GM23338 (cell line): Measurements from ENCODE around the gene MMP1. TPM values are rescaled to one million over a fixed set of nuclear protein-coding genes. Genes with fewer than 3 reads are reported as not detected.

ENCODE experiments used
- ATAC-seq: fragments of 200-7000 bp; cut with Tn5 transposase; 3 replicates; pipeline ENCODE4 v1.9.1; 2020
- DNase-seq: peaks from one replicate; pipeline ENCODE4 v3.0.0-alpha.2; 2015; ENCODE audit warnings: low spot score
- H2AFZ ChIP-seq: fragments of 200-600 bp; sonication (generic); 2 replicates; pipeline ENCODE4 v1.8.0; 2016; ENCODE audit warnings: antibody characterized with exemption, mild to moderate bottlenecking, moderate library complexity
- H3F3A ChIP-seq: fragments of 200-600 bp; sonication (generic); replicated peaks from 2 replicates; pipeline ENCODE4 v1.8.0; 2017; ENCODE audit warnings: antibody characterized with exemption, mixed run types, low read depth
- H3K27ac ChIP-seq: fragments of 200-600 bp; sonication (generic); 2 replicates; pipeline ENCODE4 v1.6.1; 2016; ENCODE audit warnings: low read depth
- H3K27me3 ChIP-seq: fragments of 200-600 bp; sonication (generic); 2 replicates; pipeline ENCODE4 v1.8.0; 2016; ENCODE audit warnings: mild to moderate bottlenecking, mixed run types, moderate library complexity; ENCODE audit not compliant: insufficient read depth
- H3K36me3 ChIP-seq: fragments of 200-600 bp; sonication (generic); 2 replicates; pipeline ENCODE4 v1.8.0; 2016; ENCODE audit warnings: mild to moderate bottlenecking; ENCODE audit not compliant: insufficient read depth
- H3K4me1 ChIP-seq: fragments of 200-600 bp; sonication (generic); 2 replicates; pipeline ENCODE4 v1.8.0; 2016; ENCODE audit warnings: mild to moderate bottlenecking, moderate library complexity; ENCODE audit not compliant: insufficient read depth
- H3K4me2 ChIP-seq: fragments of 200-600 bp; sonication (generic); 2 replicates; pipeline ENCODE4 v1.7.1; 2017; ENCODE audit warnings: mixed run types
- H3K4me3 ChIP-seq: fragments of 200-600 bp; sonication (generic); 2 replicates; pipeline ENCODE4 v1.6.1; 2016; ENCODE audit warnings: mixed run types
- H3K79me2 ChIP-seq: fragments of 200-600 bp; sonication (generic); replicated peaks from 2 replicates; pipeline ENCODE4 v1.8.0; 2017; ENCODE audit warnings: mild to moderate bottlenecking; ENCODE audit not compliant: insufficient read depth
- H3K9me2 ChIP-seq: fragments of 200-600 bp; sonication (generic); 2 replicates; pipeline ENCODE4 v1.8.0; 2017; ENCODE audit not compliant: insufficient read depth
- H4K20me1 ChIP-seq: fragments of 200-600 bp; sonication (generic); replicated peaks from 2 replicates; pipeline ENCODE4 v1.8.0; 2017; ENCODE audit warnings: mild to moderate bottlenecking; ENCODE audit not compliant: insufficient read depth
- H3K27ac Mint-ChIP-seq: 2 replicates; pipeline ENCODE4 v1.8.0; 2020; ENCODE audit warnings: inconsistent platforms, mild to moderate bottlenecking, moderate library complexity, mixed read lengths
- H3K27me3 Mint-ChIP-seq: 3 replicates; pipeline ENCODE4 v1.8.0; 2022; ENCODE audit warnings: low read depth, mild to moderate bottlenecking, moderate library complexity, mixed read lengths, inconsistent platforms; ENCODE audit not compliant: insufficient read depth, poor library complexity
- H3K36me3 Mint-ChIP-seq: 3 replicates; pipeline ENCODE4 v1.8.0; 2021; ENCODE audit warnings: low read depth, mild to moderate bottlenecking, inconsistent platforms, moderate library complexity, mixed read lengths
- H3K4me1 Mint-ChIP-seq: 3 replicates; pipeline ENCODE4 v1.8.0; 2020; ENCODE audit warnings: mild to moderate bottlenecking, inconsistent platforms, mixed read lengths
- H3K4me3 Mint-ChIP-seq: 3 replicates; pipeline ENCODE4 v1.8.0; 2021; ENCODE audit warnings: moderate library complexity, mild to moderate bottlenecking, inconsistent platforms, mixed read lengths
- H3K9me3 Mint-ChIP-seq: 3 replicates; pipeline ENCODE4 v1.8.0; 2020; ENCODE audit warnings: moderate library complexity, mild to moderate bottlenecking, inconsistent platforms, mixed read lengths
- CREB1 ChIP-seq: fragments of 250-450 bp; sonication (Bioruptor Pico); IDR thresholded peaks from 2 replicates; pipeline ENCODE4 v1.5.0; 2020; ENCODE audit warnings: low read depth, mild to moderate bottlenecking, moderate library complexity
- EZH2 ChIP-seq: fragments of 200-600 bp; sonication (generic); IDR thresholded peaks from one replicate; pipeline ENCODE4 v1.8.0; 2017; ENCODE audit warnings: antibody characterized with exemption, mild to moderate bottlenecking, low read depth; ENCODE audit not compliant: unreplicated experiment
- EZH2phosphoT487 ChIP-seq: fragments of 200-600 bp; sonication (generic); IDR thresholded peaks from one replicate; pipeline ENCODE4 v1.8.1; 2018; ENCODE audit warnings: antibody characterized with exemption; ENCODE audit not compliant: unreplicated experiment
- NANOG ChIP-seq: IDR thresholded peaks from 2 replicates; pipeline ENCODE4 v1.6.1; 2016; ENCODE audit warnings: antibody characterized with exemption, borderline replicate concordance
- STAT1 ChIP-seq: IDR thresholded peaks from one replicate; pipeline ENCODE4 v1.6.1; 2016; ENCODE audit warnings: antibody characterized with exemption; ENCODE audit not compliant: unreplicated experiment
- ZNF331 ChIP-seq: fragments of 250-450 bp; sonication (Bioruptor Pico); IDR thresholded peaks from 2 replicates; pipeline ENCODE4 v1.5.0; 2020; ENCODE audit warnings: low read depth, mild to moderate bottlenecking, moderate library complexity
- polyA plus RNA-seq: library from polyadenylated mRNA; unstranded; fragments of >200 nt; fragmentation: Nextera tagmentation; extraction: Ambion mirVana; gene quantifications from 2 replicates; pipeline ENCODE4 v1.2.1, GENCODE V29; 2016
- total RNA-seq: library from RNA; depleted of rRNA; stranded (reverse); fragments of >200 nt; shearing (Covaris generic); gene quantifications from 2 replicates; pipeline ENCODE4 v1.2.3, GENCODE V29; 2014
- TF ChIP-seq, protein P1 (sequence below), 2 experiments: fragments of 200-600 bp in 1 of 2; sonication (generic) in 1 of 2; conservative IDR thresholded peaks; 2 replicates each; pipeline versions ENCODE4 v1.5.1 to v1.6.1; 2016 to 2017; ENCODE audit warnings: antibody characterized with exemption in 2 of 2, low read depth in 2 of 2, mild to moderate bottlenecking in 2 of 2, moderate library complexity in 1 of 2
- TF ChIP-seq, protein P2 (sequence below): IDR thresholded peaks from 2 replicates; pipeline ENCODE4 v1.6.1; 2016; ENCODE audit warnings: antibody characterized with exemption
- TF ChIP-seq, protein P3 (sequence below): fragments of 250-450 bp; sonication (Bioruptor Pico); IDR thresholded peaks from 2 replicates; pipeline ENCODE4 v1.5.0; 2020; ENCODE audit warnings: mild to moderate bottlenecking, moderate library complexity

Gene MMP1
- total and polyA plus RNA-seq, 2 experiments from 2014 or later: not detected

GRCh38 chr11:102807921-102808320, 10.0 kb upstream of the MMP1 start:
- DNase-seq: peak; percentile 95
- H3K36me3 Mint-ChIP-seq: no peaks in the 10 kb centered on the region
- no peaks in the 10 kb centered on the region for H3K79me2 ChIP-seq
- peak overlapping the region; percentile 95 for H2AFZ ChIP-seq
- H3K27me3 ChIP-seq: no peaks in the 10 kb centered on the region
- ATAC-seq: peak; percentile 99
- H3K9me3 Mint-ChIP-seq: no peaks in the 10 kb centered on the region
- peaks cover 18% of the 10 kb centered on the region; the same call in 1 of the 2 replicates for H3K4me1 ChIP-seq
- H3K9me2 ChIP-seq: no peaks in the 10 kb centered on the region
- H3K4me2 ChIP-seq: peak overlapping the region; percentile 61
- H3K27me3 Mint-ChIP-seq: no peaks in the 10 kb centered on the region
- no peaks in the 10 kb centered on the region for H3K36me3 ChIP-seq
- TF ChIP-seq NANOG (no peak), CREB1 (0 out of 2 replicates have a peak, but pooled peaks have one; percentile 20), STAT1 (no peak)
- TF ChIP-seq, protein P1, sequence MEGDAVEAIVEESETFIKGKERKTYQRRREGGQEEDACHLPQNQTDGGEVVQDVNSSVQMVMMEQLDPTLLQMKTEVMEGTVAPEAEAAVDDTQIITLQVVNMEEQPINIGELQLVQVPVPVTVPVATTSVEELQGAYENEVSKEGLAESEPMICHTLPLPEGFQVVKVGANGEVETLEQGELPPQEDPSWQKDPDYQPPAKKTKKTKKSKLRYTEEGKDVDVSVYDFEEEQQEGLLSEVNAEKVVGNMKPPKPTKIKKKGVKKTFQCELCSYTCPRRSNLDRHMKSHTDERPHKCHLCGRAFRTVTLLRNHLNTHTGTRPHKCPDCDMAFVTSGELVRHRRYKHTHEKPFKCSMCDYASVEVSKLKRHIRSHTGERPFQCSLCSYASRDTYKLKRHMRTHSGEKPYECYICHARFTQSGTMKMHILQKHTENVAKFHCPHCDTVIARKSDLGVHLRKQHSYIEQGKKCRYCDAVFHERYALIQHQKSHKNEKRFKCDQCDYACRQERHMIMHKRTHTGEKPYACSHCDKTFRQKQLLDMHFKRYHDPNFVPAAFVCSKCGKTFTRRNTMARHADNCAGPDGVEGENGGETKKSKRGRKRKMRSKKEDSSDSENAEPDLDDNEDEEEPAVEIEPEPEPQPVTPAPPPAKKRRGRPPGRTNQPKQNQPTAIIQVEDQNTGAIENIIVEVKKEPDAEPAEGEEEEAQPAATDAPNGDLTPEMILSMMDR (conservative IDR thresholded peaks at IDR 0.05; ENCODE audit: low read depth in 2 of 2): peak; percentile 53 to 79
- H3K4me3 Mint-ChIP-seq: peak overlapping the region; percentile 63
- H3K4me3 ChIP-seq: peak overlapping the region; percentile 38
- peaks cover 6% of the 10 kb centered on the region; the same call in 2 of the 3 replicates for H3K4me1 Mint-ChIP-seq
- H3K27ac Mint-ChIP-seq: peak overlapping the region; percentile 78
- H4K20me1 ChIP-seq: no peaks in the 10 kb centered on the region
- no peak overlapping the region for H3K27ac ChIP-seq
- H3F3A ChIP-seq: no peaks in the 10 kb centered on the region

GRCh38 chr11:102806296-102806695, 8.3 kb upstream of the MMP1 start:
- no peaks in the 10 kb centered on the region for H4K20me1 ChIP-seq
- Mint-ChIP-seq H3K36me3 (no peaks in the 10 kb centered on the region), H3K27me3 (no peaks in the 10 kb centered on the region), H3K4me3 (no peak overlapping the region), H3K9me3 (no peaks in the 10 kb centered on the region), H3K4me1 (peaks cover 6% of the 10 kb centered on the region; the same call in 2 of the 3 replicates), H3K27ac (no peak overlapping the region)
- H3K4me1 ChIP-seq: peaks cover 18% of the 10 kb centered on the region; the same call in 1 of the 2 replicates
- no peaks in the 10 kb centered on the region for H3K27me3 ChIP-seq
- TF ChIP-seq, protein P2, sequence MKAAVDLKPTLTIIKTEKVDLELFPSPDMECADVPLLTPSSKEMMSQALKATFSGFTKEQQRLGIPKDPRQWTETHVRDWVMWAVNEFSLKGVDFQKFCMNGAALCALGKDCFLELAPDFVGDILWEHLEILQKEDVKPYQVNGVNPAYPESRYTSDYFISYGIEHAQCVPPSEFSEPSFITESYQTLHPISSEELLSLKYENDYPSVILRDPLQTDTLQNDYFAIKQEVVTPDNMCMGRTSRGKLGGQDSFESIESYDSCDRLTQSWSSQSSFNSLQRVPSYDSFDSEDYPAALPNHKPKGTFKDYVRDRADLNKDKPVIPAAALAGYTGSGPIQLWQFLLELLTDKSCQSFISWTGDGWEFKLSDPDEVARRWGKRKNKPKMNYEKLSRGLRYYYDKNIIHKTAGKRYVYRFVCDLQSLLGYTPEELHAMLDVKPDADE: no peak
- TF ChIP-seq EZH2phosphoT487 (no peak), ZNF331 (no peak), EZH2 (no peak), NANOG (no peak)
- TF ChIP-seq, protein P1 (conservative IDR thresholded peaks at IDR 0.05; ENCODE audit: low read depth in 2 of 2): no peak
- TF ChIP-seq, protein P3, sequence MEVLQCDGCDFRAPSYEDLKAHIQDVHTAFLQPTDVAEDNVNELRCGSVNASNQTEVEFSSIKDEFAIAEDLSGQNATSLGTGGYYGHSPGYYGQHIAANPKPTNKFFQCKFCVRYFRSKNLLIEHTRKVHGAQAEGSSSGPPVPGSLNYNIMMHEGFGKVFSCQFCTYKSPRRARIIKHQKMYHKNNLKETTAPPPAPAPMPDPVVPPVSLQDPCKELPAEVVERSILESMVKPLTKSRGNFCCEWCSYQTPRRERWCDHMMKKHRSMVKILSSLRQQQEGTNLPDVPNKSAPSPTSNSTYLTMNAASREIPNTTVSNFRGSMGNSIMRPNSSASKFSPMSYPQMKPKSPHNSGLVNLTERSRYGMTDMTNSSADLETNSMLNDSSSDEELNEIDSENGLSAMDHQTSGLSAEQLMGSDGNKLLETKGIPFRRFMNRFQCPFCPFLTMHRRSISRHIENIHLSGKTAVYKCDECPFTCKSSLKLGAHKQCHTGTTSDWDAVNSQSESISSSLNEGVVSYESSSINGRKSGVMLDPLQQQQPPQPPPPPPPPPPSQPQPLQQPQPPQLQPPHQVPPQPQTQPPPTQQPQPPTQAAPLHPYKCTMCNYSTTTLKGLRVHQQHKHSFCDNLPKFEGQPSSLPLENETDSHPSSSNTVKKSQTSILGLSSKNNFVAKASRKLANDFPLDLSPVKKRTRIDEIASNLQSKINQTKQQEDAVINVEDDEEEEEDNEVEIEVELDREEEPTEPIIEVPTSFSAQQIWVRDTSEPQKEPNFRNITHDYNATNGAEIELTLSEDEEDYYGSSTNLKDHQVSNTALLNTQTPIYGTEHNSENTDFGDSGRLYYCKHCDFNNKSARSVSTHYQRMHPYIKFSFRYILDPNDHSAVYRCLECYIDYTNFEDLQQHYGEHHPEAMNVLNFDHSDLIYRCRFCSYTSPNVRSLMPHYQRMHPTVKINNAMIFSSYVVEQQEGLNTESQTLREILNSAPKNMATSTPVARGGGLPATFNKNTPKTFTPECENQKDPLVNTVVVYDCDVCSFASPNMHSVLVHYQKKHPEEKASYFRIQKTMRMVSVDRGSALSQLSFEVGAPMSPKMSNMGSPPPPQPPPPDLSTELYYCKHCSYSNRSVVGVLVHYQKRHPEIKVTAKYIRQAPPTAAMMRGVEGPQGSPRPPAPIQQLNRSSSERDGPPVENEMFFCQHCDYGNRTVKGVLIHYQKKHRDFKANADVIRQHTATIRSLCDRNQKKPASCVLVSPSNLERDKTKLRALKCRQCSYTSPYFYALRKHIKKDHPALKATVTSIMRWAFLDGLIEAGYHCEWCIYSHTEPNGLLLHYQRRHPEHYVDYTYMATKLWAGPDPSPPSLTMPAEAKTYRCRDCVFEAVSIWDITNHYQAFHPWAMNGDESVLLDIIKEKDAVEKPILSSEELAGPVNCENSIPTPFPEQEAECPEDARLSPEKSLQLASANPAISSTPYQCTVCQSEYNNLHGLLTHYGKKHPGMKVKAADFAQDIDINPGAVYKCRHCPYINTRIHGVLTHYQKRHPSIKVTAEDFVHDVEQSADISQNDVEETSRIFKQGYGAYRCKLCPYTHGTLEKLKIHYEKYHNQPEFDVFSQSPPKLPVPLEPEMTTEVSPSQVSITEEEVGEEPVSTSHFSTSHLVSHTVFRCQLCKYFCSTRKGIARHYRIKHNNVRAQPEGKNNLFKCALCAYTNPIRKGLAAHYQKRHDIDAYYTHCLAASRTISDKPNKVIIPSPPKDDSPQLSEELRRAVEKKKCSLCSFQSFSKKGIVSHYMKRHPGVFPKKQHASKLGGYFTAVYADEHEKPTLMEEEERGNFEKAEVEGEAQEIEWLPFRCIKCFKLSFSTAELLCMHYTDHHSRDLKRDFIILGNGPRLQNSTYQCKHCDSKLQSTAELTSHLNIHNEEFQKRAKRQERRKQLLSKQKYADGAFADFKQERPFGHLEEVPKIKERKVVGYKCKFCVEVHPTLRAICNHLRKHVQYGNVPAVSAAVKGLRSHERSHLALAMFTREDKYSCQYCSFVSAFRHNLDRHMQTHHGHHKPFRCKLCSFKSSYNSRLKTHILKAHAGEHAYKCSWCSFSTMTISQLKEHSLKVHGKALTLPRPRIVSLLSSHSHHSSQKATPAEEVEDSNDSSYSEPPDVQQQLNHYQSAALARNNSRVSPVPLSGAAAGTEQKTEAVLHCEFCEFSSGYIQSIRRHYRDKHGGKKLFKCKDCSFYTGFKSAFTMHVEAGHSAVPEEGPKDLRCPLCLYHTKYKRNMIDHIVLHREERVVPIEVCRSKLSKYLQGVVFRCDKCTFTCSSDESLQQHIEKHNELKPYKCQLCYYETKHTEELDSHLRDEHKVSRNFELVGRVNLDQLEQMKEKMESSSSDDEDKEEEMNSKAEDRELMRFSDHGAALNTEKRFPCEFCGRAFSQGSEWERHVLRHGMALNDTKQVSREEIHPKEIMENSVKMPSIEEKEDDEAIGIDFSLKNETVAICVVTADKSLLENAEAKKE (CRISPR knock-in tag): no peak
- H3K79me2 ChIP-seq: no peaks in the 10 kb centered on the region
- ATAC-seq (no peak), DNase-seq (peak; percentile 45)
- no peaks in the 10 kb centered on the region for H3K9me2 ChIP-seq
- H3F3A ChIP-seq: no peaks in the 10 kb centered on the region
- no peak overlapping the region for H2AFZ ChIP-seq
- H3K27ac ChIP-seq: no peak overlapping the region
- no peak overlapping the region for H3K4me3 ChIP-seq
- no peaks in the 10 kb centered on the region for H3K36me3 ChIP-seq
- no peak overlapping the region for H3K4me2 ChIP-seq
